H1 (cell line): Measurements from ENCODE around the gene NRXN3. TPM values are rescaled to one million over a fixed set of nuclear protein-coding genes. Genes with fewer than 3 reads are reported as not detected.

Source experiments
- CTCF ChIA-PET: fragments of 300-600 bp; sonication (Branson Sonifier 250); formaldehyde crosslinking; loops from one replicate; lab custom pipeline; 2021; ENCODE audit not compliant: partially characterized antibody; lab: Charles Lee
- POLR2A ChIA-PET: fragments of 300-600 bp; sonication (Branson Sonifier 250); formaldehyde crosslinking; loops from one replicate; lab custom pipeline; 2021; ENCODE audit warnings: inconsistent platforms; ENCODE audit not compliant: partially characterized antibody; lab: Charles Lee
- DNase-seq, 2 experiments: peaks; one replicate each; pipeline versions ENCODE4 v3.0.0 to v3.0.0-alpha.2; 2010 to 2022; ENCODE audit warnings: low spot score in 2 of 2, low read depth in 1 of 2, mixed read lengths in 1 of 2
- FAIRE-seq: peaks from 2 replicates; lab custom pipeline; 2011; peaks lifted over from hg19 to GRCh38; lab: Jason Lieb, UNC
- H2AFZ ChIP-seq: 2 replicates; pipeline ENCODE4 v1.8.1; 2012; ENCODE audit warnings: low read length, inconsistent platforms
- H2AK5ac ChIP-seq: 2 replicates; pipeline ENCODE4 v1.6.1; 2013; ENCODE audit warnings: low read depth, low read length
- H2BK120ac ChIP-seq: replicated peaks from 2 replicates; pipeline ENCODE3; 2013; ENCODE audit warnings: low read depth, low read length, inconsistent platforms
- H2BK12ac ChIP-seq: 2 replicates; pipeline ENCODE4 v1.6.1; 2013; ENCODE audit warnings: low read depth, low read length
- H2BK15ac ChIP-seq: 2 replicates; pipeline ENCODE4 v1.6.1; 2013; ENCODE audit warnings: low read length
- H2BK20ac ChIP-seq: 2 replicates; pipeline ENCODE4 v1.6.1; 2013; ENCODE audit warnings: low read length
- H2BK5ac ChIP-seq: 2 replicates; pipeline ENCODE4 v1.6.1; 2013; ENCODE audit warnings: low read depth, low read length
- H3K14ac ChIP-seq: 2 replicates; pipeline ENCODE4 v1.6.1; 2013; ENCODE audit warnings: inconsistent platforms; ENCODE audit not compliant: insufficient read length
- H3K18ac ChIP-seq: 2 replicates; pipeline ENCODE4 v1.6.1; 2013; ENCODE audit warnings: low read length; ENCODE audit errors: extremely low read depth
- H3K23ac ChIP-seq: 2 replicates; pipeline ENCODE4 v1.6.1; 2013; ENCODE audit warnings: inconsistent platforms; ENCODE audit not compliant: insufficient read length
- H3K23me2 ChIP-seq: 2 replicates; pipeline ENCODE4 v1.6.1; 2013; ENCODE audit warnings: low read depth, low read length
- H3K27ac ChIP-seq: 2 replicates; pipeline ENCODE4 v1.6.1; 2011; ENCODE audit warnings: low read depth, low read length, inconsistent platforms
- H3K27me3 ChIP-seq, 4 experiments: replicated peaks in 1 of 4; 1 replicate in 1 of 4; 2 replicates in 3 of 4; pipeline versions ENCODE4 v1.6.1 to v1.8.1; 2011 to 2013; ENCODE audit warnings: low read length in 3 of 4, mild to moderate bottlenecking in 3 of 4, inconsistent platforms in 2 of 4, mixed read lengths in 2 of 4, moderate library complexity in 1 of 4; ENCODE audit not compliant: control insufficient read depth in 3 of 4, insufficient read depth in 3 of 4; ENCODE audit errors: extremely low read depth in 1 of 4
- H3K36me3 ChIP-seq, 4 experiments: 2 replicates each; pipeline versions ENCODE4 v1.6.1 to v1.8.1; 2011 to 2013; ENCODE audit warnings: mild to moderate bottlenecking in 4 of 4, low read length in 3 of 4, moderate library complexity in 2 of 4, control low read depth in 1 of 4, inconsistent platforms in 1 of 4; ENCODE audit not compliant: insufficient read depth in 4 of 4, control insufficient read depth in 2 of 4
- H3K4ac ChIP-seq: replicated peaks from 2 replicates; pipeline ENCODE3; 2013; ENCODE audit warnings: low read length, low read depth, mixed read lengths, inconsistent platforms; ENCODE audit not compliant: insufficient read length
- H3K4me1 ChIP-seq, 4 experiments: replicated peaks in 1 of 4; 1 replicate in 1 of 4; 2 replicates in 3 of 4; pipeline versions ENCODE4 v1.6.1 to v1.8.1; 2011 to 2013; ENCODE audit warnings: low read length in 3 of 4, inconsistent platforms in 2 of 4, mixed read lengths in 1 of 4; ENCODE audit not compliant: insufficient read depth in 4 of 4, control insufficient read depth in 3 of 4
- H3K4me2 ChIP-seq, 2 experiments: 2 replicates each; pipeline versions ENCODE4 v1.6.1 to v1.8.1; 2011 to 2013; ENCODE audit warnings: low read depth in 2 of 2, low read length in 2 of 2, control low read depth in 1 of 2, inconsistent platforms in 1 of 2, mild to moderate bottlenecking in 1 of 2; ENCODE audit not compliant: insufficient read depth in 1 of 2
- H3K4me3 ChIP-seq, 4 experiments: fragments of 200-600, 300-600 bp in 1 of 4; sonication (generic), shearing (Covaris generic), sonication (Bioruptor Twin) in 1 of 4; 2 replicates each; pipeline versions ENCODE4 v1.5.1 to v1.8.1; 2011 to 2016; ENCODE audit warnings: low read length in 4 of 4, low read depth in 3 of 4, control low read depth in 2 of 4, inconsistent platforms in 2 of 4, mild to moderate bottlenecking in 2 of 4, mixed read lengths in 1 of 4, moderate library complexity in 1 of 4; ENCODE audit not compliant: insufficient read depth in 2 of 4; ENCODE audit errors: extremely low read depth in 1 of 4
- H3K56ac ChIP-seq: replicated peaks from 2 replicates; pipeline ENCODE3; 2013; ENCODE audit warnings: low read depth, mild to moderate bottlenecking, mixed read lengths, low read length, inconsistent platforms; ENCODE audit not compliant: insufficient read length
- H3K79me1 ChIP-seq: 2 replicates; pipeline ENCODE4 v1.6.1; 2013; ENCODE audit warnings: low read depth, low read length, control low read depth
- H3K79me2 ChIP-seq, 2 experiments: 2 replicates each; pipeline versions ENCODE4 v1.6.1 to v1.8.1; 2012 to 2013; ENCODE audit warnings: low read length in 2 of 2, mild to moderate bottlenecking in 2 of 2, inconsistent platforms in 1 of 2; ENCODE audit not compliant: insufficient read depth in 2 of 2, control insufficient read depth in 1 of 2
- H3K9ac ChIP-seq, 4 experiments: replicated peaks in 1 of 4; 1 replicate in 1 of 4; 2 replicates in 3 of 4; pipeline versions ENCODE4 v1.6.1 to v1.8.1; 2011 to 2013; ENCODE audit warnings: low read depth in 3 of 4, low read length in 3 of 4, control low read depth in 2 of 4, mild to moderate bottlenecking in 2 of 4, moderate library complexity in 2 of 4, inconsistent platforms in 1 of 4; ENCODE audit errors: extremely low read depth in 1 of 4
- H3K9me3 ChIP-seq, 2 experiments: 2 replicates each; pipeline versions ENCODE4 v1.6.1 to v1.8.1; 2012 to 2013; ENCODE audit warnings: mild to moderate bottlenecking in 2 of 2, moderate library complexity in 2 of 2, control low read depth in 1 of 2, inconsistent platforms in 1 of 2, low read depth in 1 of 2, low read length in 1 of 2, mixed read lengths in 1 of 2; ENCODE audit not compliant: insufficient read depth in 2 of 2
- H4K20me1 ChIP-seq, 2 experiments: replicated peaks in 1 of 2; 2 replicates each; pipeline versions ENCODE3 to v1.8.1; 2011 to 2013; ENCODE audit warnings: inconsistent platforms in 2 of 2, low read length in 2 of 2, mild to moderate bottlenecking in 1 of 2; ENCODE audit not compliant: insufficient read depth in 2 of 2, control insufficient read depth in 1 of 2
- H4K5ac ChIP-seq: 2 replicates; pipeline ENCODE4 v1.6.1; 2013; ENCODE audit warnings: low read length, low read depth, mixed read lengths, inconsistent platforms; ENCODE audit not compliant: insufficient read length
- H4K8ac ChIP-seq: 2 replicates; pipeline ENCODE4 v1.8.0; 2013; ENCODE audit warnings: mild to moderate bottlenecking, moderate library complexity, low read length, inconsistent platforms; ENCODE audit not compliant: insufficient read depth; ENCODE audit errors: extremely low read depth
- H4K91ac ChIP-seq: replicated peaks from 2 replicates; pipeline ENCODE3; 2013; ENCODE audit warnings: low read length, mixed read lengths, inconsistent platforms; ENCODE audit not compliant: insufficient read length
- BACH1 ChIP-seq: IDR thresholded peaks from 2 replicates; pipeline ENCODE4 v1.6.1; 2012; ENCODE audit warnings: low read length, improper control_type of control experiment
- BCL11A ChIP-seq, 2 experiments: IDR thresholded peaks; one replicate each; pipeline ENCODE4 v1.6.1; 2011; ENCODE audit warnings: low read depth in 2 of 2, low read length in 2 of 2, mild to moderate bottlenecking in 2 of 2
- BRCA1 ChIP-seq: IDR thresholded peaks from 2 replicates; pipeline ENCODE4 v1.6.1; 2012; ENCODE audit warnings: low read depth, low read length, improper control_type of control experiment
- CHD2 ChIP-seq: IDR thresholded peaks from 2 replicates; pipeline ENCODE4 v1.6.1; 2012; ENCODE audit warnings: low read length, improper control_type of control experiment
- CTBP2 ChIP-seq: IDR thresholded peaks from 2 replicates; pipeline ENCODE4 v1.7.0; 2011; ENCODE audit warnings: borderline replicate concordance, mild to moderate bottlenecking, moderate library complexity, mixed read lengths, low read length; ENCODE audit not compliant: insufficient read depth, insufficient read length
- EGR1 ChIP-seq: IDR thresholded peaks from 2 replicates; pipeline ENCODE4 v1.6.1; 2011; ENCODE audit warnings: low read depth, low read length, borderline replicate concordance
- FOSL1 ChIP-seq: IDR thresholded peaks from 2 replicates; pipeline ENCODE4 v1.6.1; 2011; ENCODE audit warnings: mild to moderate bottlenecking, low read depth, low read length, moderate library complexity; ENCODE audit not compliant: insufficient read depth
- GABPA ChIP-seq: IDR thresholded peaks from 2 replicates; pipeline ENCODE4 v1.6.1; 2011; ENCODE audit warnings: mild to moderate bottlenecking, low read length, moderate library complexity, borderline replicate concordance; ENCODE audit not compliant: insufficient read depth
- HDAC6 ChIP-seq: IDR thresholded peaks from one replicate; pipeline ENCODE4 v1.7.1; 2012; ENCODE audit warnings: low read depth, mild to moderate bottlenecking, inconsistent platforms, low read length, moderate library complexity
- MAX ChIP-seq: IDR thresholded peaks from 2 replicates; pipeline ENCODE4 v1.6.1; 2012; ENCODE audit warnings: inconsistent platforms
- TCF12 ChIP-seq: IDR thresholded peaks from 2 replicates; pipeline ENCODE4 v1.6.1; 2011; ENCODE audit warnings: low read depth, mild to moderate bottlenecking, low read length
- YY1 ChIP-seq: IDR thresholded peaks from 2 replicates; pipeline ENCODE4 v1.6.1; 2011; ENCODE audit warnings: low read depth, mild to moderate bottlenecking, low read length
- WGBS, 2 experiments: shearing (Covaris generic) in 1 of 2; methylation state at CpG; one replicate each; pipeline versions ENCODE4 v1.1.6 to v1.1.7; 2013 to 2015; ENCODE audit warnings: low lambda C conversion rate in 2 of 2, mixed read lengths in 2 of 2, inconsistent platforms in 1 of 2, low coverage in 1 of 2, missing lambda C conversion rate in 1 of 2; ENCODE audit not compliant: insufficient replicate concordance in 2 of 2, insufficient coverage in 1 of 2, insufficient read length in 1 of 2; ENCODE audit errors: extremely low coverage in 1 of 2, missing lambda C conversion rate in 1 of 2; 5-methylcytosine and 5-hydroxymethylcytosine counted together
- polyA plus RNA-seq, 7 experiments: library from polyadenylated mRNA; depleted of rRNA in 3 of 7; stranded (reverse) in 5 of 7; unstranded in 2 of 7; fragments of >200 nt in 5 of 7; fragments of 200-250 nt in 2 of 7; gene quantifications; 1 replicate in 5 of 7; 2 replicates in 1 of 7; 4 replicates in 1 of 7; pipeline versions ENCODE4 v1.2.1 to v1.2.3, GENCODE V29; 2011 to 2013; ENCODE audit warnings: missing spikeins in 2 of 7, mixed read lengths in 2 of 7
- total RNA-seq: library from RNA; stranded (reverse); fragmentation: NEBNext Ultra II Directional; extraction: Animal tissue kit (Norgen Biotek cat#: 25700); gene quantifications from 2 replicates; pipeline ENCODE4 v1.2.1, GENCODE V29; 2021

The NRXN3 gene
- total and polyA plus RNA-seq, 2 of the 8 experiments (the other 6 are each of a cell fraction or from before 2014, with no cell fraction given) = 2.6 to 4.1 TPM

GRCh38 chr14:79705126-79705894 lies 1535.1 kb downstream of the NRXN3 start:
- Histone ChIP-seq H2BK20ac (no peak overlapping the region), H3K4me3 (no peak overlapping the region), H4K5ac (no peak overlapping the region), H3K27me3 (no peaks in the 10 kb centered on the region), H4K8ac (no peak overlapping the region), H4K20me1 (no peaks in the 10 kb centered on the region), H3K4me2 (no peak overlapping the region), H2BK15ac (no peak overlapping the region), H3K27ac (no peak overlapping the region), H2AK5ac (no peak overlapping the region), H2BK120ac (no peak overlapping the region), H2AFZ (no peak overlapping the region), H3K18ac (no peak overlapping the region), H4K91ac (no peak overlapping the region), H3K23ac (no peak overlapping the region), H3K9ac (no peak overlapping the region), H2BK12ac (no peak overlapping the region), H3K14ac (no peak overlapping the region), H3K56ac (no peak overlapping the region), H3K4me1 (no peaks in the 10 kb centered on the region), H3K79me1 (no peaks in the 10 kb centered on the region), H3K23me2 (no peaks in the 10 kb centered on the region), H2BK5ac (no peak overlapping the region), H3K9me3 (no peaks in the 10 kb centered on the region), H3K79me2 (no peaks in the 10 kb centered on the region), H3K36me3 (no peaks in the 10 kb centered on the region), H3K4ac (no peak overlapping the region)
- FAIRE-seq (no peak), DNase-seq (no peak)
- ChIA-PET CTCF (interaction anchor here (0.6 to 1.5 kb wide), 5 partner anchors 8 to 296 kb away, joined by 3 to 4 read pairs (median 3); no protein-coding TSS in a partner anchor), POLR2A (no interaction called here)
- WGBS, 2 experiments = 91% methylated on average over 11 of the region's 11 CpGs; no CpG with 5 or more reads in 1 of the 2 experiments
- no peak for TF ChIP-seq FOSL1
- no peak for TF ChIP-seq BCL11A (IDR thresholded peaks at IDR 0.05; ENCODE audit: low read depth in 2 of 2, low read length in 2 of 2)
- no peak for TF ChIP-seq EGR1
- no peak for TF ChIP-seq HDAC6
- no peak for TF ChIP-seq GABPA
- TF ChIP-seq MAX = no peak
- no peak for TF ChIP-seq CTBP2
- no peak for TF ChIP-seq CHD2
- TF ChIP-seq TCF12 = no peak
- no peak for TF ChIP-seq BACH1
- no peak for TF ChIP-seq YY1
- TF ChIP-seq BRCA1 = no peak
